Measurements from ENCODE around the gene CDH23. TPM values are rescaled to one million over a fixed set of nuclear protein-coding genes. Genes with fewer than 3 reads are reported as not detected.

Gene CDH23
- total and polyA plus RNA-seq, 5 donors = 2.4 to 6.3 (median 5.2) TPM

DNA sequence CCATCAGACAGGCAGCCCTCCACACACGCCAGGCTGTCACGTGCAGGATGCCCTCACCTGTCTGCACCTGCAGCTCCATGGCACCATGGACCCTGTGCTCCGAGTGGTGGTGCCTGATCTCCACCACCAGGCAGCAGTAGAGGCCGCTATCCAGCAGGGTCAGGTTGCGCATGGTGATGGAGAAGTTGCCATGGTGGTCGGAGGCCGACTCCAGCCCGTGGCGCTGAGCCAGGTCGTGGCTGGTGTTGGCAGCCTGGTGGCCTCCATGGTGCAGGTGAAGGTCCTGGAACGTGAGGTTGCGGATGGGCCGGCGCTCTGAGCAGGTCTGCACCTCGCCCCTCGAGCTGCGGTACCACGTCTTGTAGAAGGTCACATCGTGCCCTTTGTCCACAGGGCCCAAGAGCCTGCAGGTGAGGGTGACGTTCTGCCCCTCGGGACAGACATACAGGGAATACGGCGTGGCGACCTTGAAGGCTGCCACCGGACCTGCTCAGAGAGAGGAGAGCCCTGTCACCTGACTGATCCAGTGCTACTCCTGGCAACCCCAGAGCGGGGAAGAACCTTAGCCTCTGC lies 364.9 kb downstream of the CDH23 start:
- 91% methylated on average over 26 of the region's 26 CpGs for WGBS
- Histone ChIP-seq H3K4me3 (ENCODE audit: low read length) (no peak overlapping the region), H3K9me3 (ENCODE audit: control insufficient read depth, low read length) (no peaks in the 10 kb centered on the region), H3K4me1 (ENCODE audit: control insufficient read depth, insufficient read depth, low read length) (peaks cover 9% of the 10 kb centered on the region), H3K27me3 (ENCODE audit: control insufficient read depth, insufficient read depth) (no peaks in the 10 kb centered on the region), H3K27ac (ENCODE audit: low read length) (no peak overlapping the region)
- ATAC-seq (no peak), DNase-seq (peak in 2 of 3 donors; percentile 56 to 59)
- intact Hi-C loops (cut with DNase I) = no loop called here

DNA sequence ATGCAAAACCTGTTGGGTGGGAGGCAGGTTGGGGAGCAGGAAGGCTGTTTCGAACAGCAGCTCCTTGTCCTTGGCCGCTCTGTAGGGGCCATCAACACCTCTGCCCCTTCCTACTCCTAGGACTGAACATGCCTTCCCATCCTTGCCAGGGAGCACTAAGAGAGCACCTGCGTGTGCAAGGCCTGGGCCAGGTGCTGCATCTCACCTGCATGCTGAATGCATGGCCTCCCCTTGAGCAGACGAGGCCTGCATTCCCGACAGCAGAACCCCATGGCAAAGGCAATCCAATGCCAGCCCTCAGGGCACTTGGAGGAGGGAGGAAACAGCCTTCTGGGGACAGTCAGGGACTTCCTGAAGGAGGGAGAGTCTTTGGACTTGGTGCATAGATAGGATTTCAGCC lies 365.6 kb downstream of the CDH23 start:
- Histone ChIP-seq H3K27ac (ENCODE audit: low read length) (no peak overlapping the region), H3K27me3 (ENCODE audit: control insufficient read depth, insufficient read depth) (no peaks in the 10 kb centered on the region), H3K9me3 (ENCODE audit: control insufficient read depth, low read length) (no peaks in the 10 kb centered on the region), H3K4me1 (ENCODE audit: control insufficient read depth, insufficient read depth, low read length) (peaks cover 12% of the 10 kb centered on the region), H3K4me3 (ENCODE audit: low read length) (no peak overlapping the region)
- DNase-seq (peak in 2 of 3 donors; percentile 28 to 40), ATAC-seq (no peak)
- WGBS = 92% methylated on average over 5 of the region's 5 CpGs
- intact Hi-C loops (cut with DNase I) = no loop called here

DNA sequence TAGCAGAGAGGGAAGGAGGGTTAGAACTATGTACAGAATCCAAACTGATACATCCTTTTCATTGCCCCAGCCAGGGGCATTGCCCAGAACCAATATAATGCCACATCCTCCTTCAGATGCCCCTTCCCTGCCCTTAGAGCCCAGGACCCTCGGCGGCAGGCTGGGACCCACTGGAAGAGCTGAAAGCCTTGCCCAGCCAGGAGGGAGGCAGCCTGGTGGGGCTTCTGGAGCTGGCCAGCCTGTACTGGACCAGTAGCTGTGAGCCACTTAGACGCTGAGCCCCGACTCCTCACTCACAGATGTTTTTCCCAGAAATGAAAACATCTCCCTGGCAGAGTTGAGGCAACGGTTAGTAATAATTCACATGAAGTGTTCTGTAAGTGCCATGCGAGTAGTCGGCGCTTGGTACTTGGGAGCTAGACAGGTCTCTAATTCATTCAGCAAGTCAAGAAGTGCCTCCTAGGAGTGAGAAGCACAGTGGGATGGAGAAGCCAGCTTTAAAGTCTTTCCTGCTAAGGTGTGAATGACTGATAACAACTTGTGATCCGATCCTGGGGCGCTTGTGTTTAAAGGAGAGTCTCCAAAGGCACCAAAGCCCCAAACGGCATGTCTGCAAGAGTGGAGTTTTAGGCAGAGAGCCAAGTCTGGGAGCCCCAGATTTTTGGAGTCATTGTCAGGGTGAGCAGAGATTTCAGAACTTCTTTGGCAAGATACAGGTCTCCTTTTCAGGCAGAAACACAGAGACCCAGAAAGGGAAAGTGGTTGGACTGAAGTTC lies 366.8 kb downstream of the CDH23 start:
- intact Hi-C loops (cut with DNase I) = no loop called here
- DNase-seq = peak in 2 of 3 donors; percentile 36 to 39
- no peak overlapping the region for H3K27ac ChIP-seq (ENCODE audit: low read length)

DNA sequence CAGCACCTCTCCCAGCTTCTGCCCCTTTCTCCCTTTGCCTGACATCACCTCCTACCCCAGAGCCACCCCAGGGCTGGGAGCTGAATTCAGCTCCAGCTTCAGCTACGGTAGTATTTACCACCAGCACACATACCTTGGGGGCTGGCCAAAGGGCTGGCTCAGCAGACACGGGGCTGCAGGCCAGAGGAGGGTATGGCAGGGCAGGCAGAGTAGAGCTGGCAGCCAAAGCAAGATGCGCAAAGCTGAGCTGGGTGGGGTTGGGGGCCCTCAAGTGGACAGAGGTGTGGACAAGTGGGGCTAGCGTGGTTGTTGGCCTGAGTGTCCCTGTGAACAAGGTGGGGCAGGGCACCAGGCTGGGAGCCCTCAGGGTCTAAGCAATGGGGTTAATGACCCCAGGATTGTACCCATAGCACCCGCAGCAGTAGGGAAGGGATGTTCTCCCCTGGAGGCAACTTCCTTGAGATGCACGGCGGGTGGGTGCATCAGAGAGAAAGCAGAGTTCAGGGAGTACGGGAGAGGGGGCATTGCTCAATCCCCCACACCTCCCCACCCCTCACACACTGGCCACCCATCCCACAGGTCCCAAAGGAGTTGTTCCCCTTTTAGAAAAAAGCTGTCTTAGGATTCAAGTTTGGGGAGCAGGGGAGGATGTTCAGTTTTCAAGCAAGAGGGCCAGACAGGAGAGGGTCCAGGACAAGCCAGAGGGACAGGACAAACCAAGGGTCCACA lies 368.6 kb downstream of the CDH23 start:
- Histone ChIP-seq H3K4me1 (ENCODE audit: control insufficient read depth, insufficient read depth, low read length) (peaks cover 22% of the 10 kb centered on the region), H3K27me3 (ENCODE audit: control insufficient read depth, insufficient read depth) (no peaks in the 10 kb centered on the region), H3K9me3 (ENCODE audit: control insufficient read depth, low read length) (no peaks in the 10 kb centered on the region), H3K4me3 (ENCODE audit: low read length) (no peak overlapping the region), H3K27ac (ENCODE audit: low read length) (peak overlapping the region; percentile 57)
- whole genome bisulfite sequencing = 51% methylated on average over 8 of the region's 8 CpGs
- ATAC-seq (peak in 1 of 2 donors; percentile 20), DNase-seq (peak in 2 of 3 donors; percentile 78 to 84)
- intact Hi-C loops (cut with DNase I) = no loop called here

More for the DNA sequence above, 366.8 kb downstream of the CDH23 start:
- H3K4me1 ChIP-seq (ENCODE audit: control insufficient read depth, insufficient read depth, low read length) = peaks cover 19% of the 10 kb centered on the region
- ATAC-seq = no peak
- WGBS = 61% methylated on average over 11 of the region's 11 CpGs
- no peaks in the 10 kb centered on the region for H3K27me3 ChIP-seq (ENCODE audit: control insufficient read depth, insufficient read depth)
- no peaks in the 10 kb centered on the region for H3K9me3 ChIP-seq (ENCODE audit: control insufficient read depth, low read length)
- H3K4me3 ChIP-seq (ENCODE audit: low read length) = no peak overlapping the region

DNA sequence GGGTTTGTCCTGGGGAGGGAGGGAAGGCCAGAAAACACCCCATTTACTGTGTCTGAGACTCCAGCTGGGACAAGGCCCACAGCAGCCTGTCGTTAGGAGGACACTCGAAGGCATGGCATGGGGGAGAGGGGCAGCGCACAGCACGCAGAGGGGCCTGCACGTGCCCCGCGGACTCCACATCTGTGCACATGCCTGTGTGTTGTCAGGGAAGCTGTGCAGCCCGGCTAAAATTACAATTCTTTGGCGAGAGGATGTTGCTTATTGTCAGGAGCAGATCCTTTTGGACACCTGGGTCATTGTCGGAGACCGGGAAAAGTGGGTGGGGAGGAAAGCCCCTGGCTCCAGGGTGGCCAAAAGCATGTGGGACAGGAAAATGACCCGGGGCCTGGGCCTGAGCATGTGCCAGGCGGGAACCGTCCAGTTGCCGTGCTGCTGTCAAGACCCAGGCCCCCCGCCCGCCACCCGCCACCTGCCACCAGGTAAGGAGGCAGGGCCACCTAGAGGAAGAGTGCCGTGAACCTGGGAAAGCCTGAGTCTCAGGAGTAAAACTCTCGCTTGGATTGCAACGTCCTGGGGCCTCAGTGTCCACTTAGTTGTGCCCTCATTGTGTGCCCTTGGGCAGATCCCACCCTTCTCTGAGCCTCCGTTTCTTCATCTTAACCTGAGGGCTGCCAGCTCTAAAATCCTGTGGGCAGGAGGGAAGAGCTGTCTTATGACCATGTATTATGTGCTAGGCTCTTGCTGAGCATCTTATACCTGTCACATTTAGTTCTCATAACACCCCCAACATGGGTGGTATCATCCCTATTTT lies 369.4 kb downstream of the CDH23 start:
- ATAC-seq (no peak), DNase-seq (peak in 2 of 3 donors; percentile 69 to 70)
- Histone ChIP-seq H3K27ac (ENCODE audit: low read length) (peak overlapping the region; percentile 88), H3K27me3 (ENCODE audit: control insufficient read depth, insufficient read depth) (no peaks in the 10 kb centered on the region), H3K4me1 (ENCODE audit: control insufficient read depth, insufficient read depth, low read length) (peaks cover 29% of the 10 kb centered on the region), H3K9me3 (ENCODE audit: control insufficient read depth, low read length) (no peaks in the 10 kb centered on the region), H3K4me3 (ENCODE audit: low read length) (no peak overlapping the region)
- 70% methylated on average over 22 of the region's 22 CpGs for WGBS
- intact Hi-C loops (cut with DNase I) = no loop called here

DNA sequence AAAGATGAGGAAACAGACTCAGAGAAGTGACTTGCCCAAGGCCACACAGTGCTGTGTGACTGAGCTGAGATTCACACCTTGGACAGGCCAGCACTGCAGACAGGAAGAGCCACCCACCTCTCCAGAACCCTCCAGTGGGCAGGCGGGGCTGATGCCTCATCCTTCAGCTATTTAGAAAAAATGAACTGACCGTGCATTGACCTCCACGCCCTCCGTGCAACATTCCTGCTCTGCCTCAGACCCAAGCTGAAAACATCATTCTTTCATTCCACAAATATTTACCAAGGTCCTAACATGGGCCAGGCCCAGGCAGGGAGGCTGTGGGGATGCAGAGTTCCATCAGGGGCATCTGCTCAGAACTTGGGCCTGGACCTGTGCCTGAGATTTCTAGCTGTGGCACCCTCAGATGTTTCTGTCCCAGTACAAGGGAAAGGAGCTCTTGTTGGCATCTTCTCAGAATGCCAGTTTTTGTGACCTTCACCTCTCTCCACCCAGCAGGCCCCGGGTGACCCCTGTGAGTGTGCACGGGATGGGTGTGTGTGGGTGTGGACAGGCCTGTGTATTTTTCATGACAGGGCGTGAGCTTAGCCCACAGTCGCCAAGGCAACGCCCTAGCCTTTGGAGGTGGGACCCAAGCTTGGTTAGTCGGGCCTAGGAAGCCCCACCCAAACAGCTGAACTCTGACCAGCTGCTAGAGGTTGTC lies 370.1 kb downstream of the CDH23 start:
- Histone ChIP-seq H3K4me3 (ENCODE audit: low read length) (no peak overlapping the region), H3K4me1 (ENCODE audit: control insufficient read depth, insufficient read depth, low read length) (peaks cover 35% of the 10 kb centered on the region), H3K27ac (ENCODE audit: low read length) (peak overlapping the region; percentile 88), H3K27me3 (ENCODE audit: control insufficient read depth, insufficient read depth) (no peaks in the 10 kb centered on the region), H3K9me3 (ENCODE audit: control insufficient read depth, low read length) (no peaks in the 10 kb centered on the region)
- ATAC-seq (peak; percentile 73 to 87), DNase-seq (peak; percentile 89 to 93 (median 90))
- intact Hi-C loops (cut with DNase I) = no loop called here
- WGBS = 38% methylated on average over 10 of the region's 10 CpGs

DNA sequence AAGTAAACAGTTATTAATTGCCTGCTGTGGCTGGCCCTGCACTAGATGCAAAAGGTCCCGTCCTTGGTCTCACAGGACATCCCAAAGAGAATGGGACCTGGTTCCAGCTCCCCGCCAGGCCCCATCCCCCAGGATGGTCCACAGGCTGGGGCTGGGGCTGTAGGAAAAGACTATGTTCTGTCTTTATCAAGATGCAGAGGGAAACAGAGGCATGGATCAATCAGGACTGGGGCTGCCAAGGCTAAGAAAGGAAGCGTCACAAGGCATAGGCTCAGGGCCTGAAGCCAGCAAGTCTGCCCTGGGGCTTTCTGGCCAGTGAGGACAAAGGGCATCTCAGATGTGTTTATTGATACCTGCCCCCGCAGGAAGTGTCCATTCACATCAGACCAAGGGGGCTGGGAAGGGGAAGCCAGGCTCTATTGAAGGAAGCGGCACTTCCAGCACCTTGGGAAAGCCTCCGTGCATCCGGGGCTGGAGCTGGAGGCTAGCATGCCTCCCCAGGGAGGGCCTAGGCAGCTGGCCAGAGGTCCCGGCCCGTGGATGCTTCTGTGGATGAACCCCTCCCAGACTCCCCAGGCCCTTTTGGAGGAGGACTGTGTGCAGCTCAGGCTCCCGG lies 370.8 kb downstream of the CDH23 start:
- Histone ChIP-seq H3K27me3 (ENCODE audit: control insufficient read depth, insufficient read depth) (no peaks in the 10 kb centered on the region), H3K27ac (ENCODE audit: low read length) (peak overlapping the region; percentile 88), H3K4me1 (ENCODE audit: control insufficient read depth, insufficient read depth, low read length) (peaks cover 37% of the 10 kb centered on the region), H3K9me3 (ENCODE audit: control insufficient read depth, low read length) (no peaks in the 10 kb centered on the region), H3K4me3 (ENCODE audit: low read length) (no peak overlapping the region)
- peak; percentile 84 to 94 (median 92) for DNase-seq
- WGBS = 31% methylated on average over 10 of the region's 10 CpGs
- intact Hi-C loops (cut with DNase I) = no loop called here
- ATAC-seq = peak; percentile 18 to 40

DNA sequence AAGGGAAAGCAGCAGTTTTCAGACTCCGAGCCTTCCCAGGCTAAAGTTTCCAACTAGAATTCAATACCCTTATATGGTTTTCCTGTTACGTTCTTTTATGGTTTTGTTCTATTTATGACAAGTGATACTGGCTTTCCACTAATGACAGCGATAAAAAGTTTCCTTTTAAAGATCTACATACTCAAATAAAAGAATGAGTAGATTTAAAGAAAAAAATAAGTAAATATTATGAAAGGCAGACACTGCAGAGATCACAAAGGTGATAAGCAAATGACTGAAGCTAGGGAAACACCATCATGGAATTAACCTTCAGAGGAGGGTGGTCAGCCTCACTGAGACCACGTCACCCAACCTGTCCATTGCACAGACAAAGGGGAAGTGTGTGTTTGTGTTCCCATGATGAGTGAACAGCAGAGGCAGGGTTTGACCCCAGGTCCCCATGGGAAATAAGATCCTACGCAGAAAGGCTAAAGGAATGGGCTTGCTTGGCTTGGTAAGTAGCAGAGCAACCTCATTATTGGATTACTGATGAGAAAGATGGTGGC lies 372.6 kb downstream of the CDH23 start:
- WGBS = 28% methylated on average over 5 of the region's 5 CpGs
- ATAC-seq = no peak
- no peaks in the 10 kb centered on the region for H3K9me3 ChIP-seq (ENCODE audit: control insufficient read depth, low read length)
- DNase-seq = peak in 2 of 3 donors; percentile 21 to 27
- no peaks in the 10 kb centered on the region for H3K27me3 ChIP-seq (ENCODE audit: control insufficient read depth, insufficient read depth)
- H3K27ac ChIP-seq (ENCODE audit: low read length) = peak overlapping the region; percentile 69
- intact Hi-C loops (cut with DNase I) = no loop called here
- peaks cover 39% of the 10 kb centered on the region for H3K4me1 ChIP-seq (ENCODE audit: control insufficient read depth, insufficient read depth, low read length)
- H3K4me3 ChIP-seq (ENCODE audit: low read length) = no peak overlapping the region

DNA sequence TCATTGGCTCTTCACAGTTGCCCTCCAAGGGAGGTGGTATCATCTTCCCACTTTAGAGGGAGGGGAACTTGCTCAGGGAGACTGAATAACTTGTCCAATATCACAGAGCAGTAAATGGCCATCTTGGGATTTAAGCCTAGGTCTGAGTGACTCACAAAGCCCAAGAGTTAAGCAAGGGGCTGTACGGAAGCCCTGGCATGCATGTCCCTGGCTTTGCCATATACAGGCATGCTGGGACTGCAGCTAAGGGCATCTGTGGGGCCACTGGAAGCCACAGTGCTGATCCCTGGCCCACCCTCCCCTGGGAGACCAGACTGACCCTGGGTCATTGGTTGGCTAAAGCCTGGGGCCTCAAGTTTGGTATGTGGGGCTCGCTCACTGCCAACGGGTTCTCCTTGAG lies 373.5 kb downstream of the CDH23 start:
- DNase-seq = peak; percentile 36 to 67 (median 56)
- intact Hi-C loops (cut with DNase I) = loop anchor here in 1 of 4 donors (5.0 kb wide), 1 partner anchor 53 kb away; the partner anchor contains the start of gene C10orf105
- ATAC-seq = no peak
- 84% methylated on average over 3 of the region's 3 CpGs for WGBS
- Histone ChIP-seq H3K27ac (ENCODE audit: low read length) (peak overlapping the region; percentile 93), H3K27me3 (ENCODE audit: control insufficient read depth, insufficient read depth) (no peaks in the 10 kb centered on the region), H3K9me3 (ENCODE audit: control insufficient read depth, low read length) (no peaks in the 10 kb centered on the region), H3K4me3 (ENCODE audit: low read length) (no peak overlapping the region), H3K4me1 (ENCODE audit: control insufficient read depth, insufficient read depth, low read length) (peaks cover 31% of the 10 kb centered on the region)

Data from right cardiac atrium (tissue), 5 donors.